T-helper 2 cell treated with Interferon-gamma antibody and Interleukin-4, amounts not matched to agents 100 ng/mL and 5 ng/mL, for 36 hours (primary cell): ENCODE data around the gene CDKL1. TPM values are rescaled to one million over a fixed set of nuclear protein-coding genes. Genes with fewer than 3 reads are reported as not detected.

Experiments
- intact Hi-C: fragments of 100-400 bp; cut with micrococcal nuclease; formaldehyde crosslinking; loops from one replicate; pipeline ENCODE4 v1.15.1; 2023
- total RNA-seq: library from RNA; stranded (reverse); gene quantifications from 2 replicates; pipeline ENCODE4 v1.2.3, GENCODE V29; 2022

CDKL1 gene
- total RNA-seq, 1 donor from 2014 or later = 13.6 TPM

- intact Hi-C loops = no loop called here
Observed at GRCh38 chr14:50335989-50336824, 60.5 kb downstream of the CDKL1 start.

- intact Hi-C loops = no loop called here
Observed at GRCh38 chr14:50335389-50335788, 61.3 kb downstream of the CDKL1 start.

- intact Hi-C loops = no loop called here
Observed at GRCh38 chr14:50334211-50334610, 62.5 kb downstream of the CDKL1 start.

GRCh38 chr14:50333014-50333509 is 63.6 kb downstream of the CDKL1 start:
- intact Hi-C loops = no loop called here

GRCh38 chr14:50331596-50331995 is 65.1 kb downstream of the CDKL1 start:
- intact Hi-C loops = no loop called here

GRCh38 chr14:50321009-50321660 is 75.5 kb downstream of the CDKL1 start:
- intact Hi-C loops = loop anchor here (1.0 kb wide), 5 partner anchors 9 to 211 kb away; partner anchors contain the start of genes CDKL1, DMAC2L, L2HGDH and MAP4K5

GRCh38 chr14:50320283-50320682 is 76.4 kb downstream of the CDKL1 start:
- intact Hi-C loops = no loop called here

GRCh38 chr14:50319721-50320120 is 77.0 kb downstream of the CDKL1 start:
- intact Hi-C loops = loop anchor here (10.0 kb wide), 2 partner anchors 545 to 695 kb away; partner anchors contain the start of genes MGAT2 and RPL36AL

GRCh38 chr14:50319293-50319692 is 77.4 kb downstream of the CDKL1 start:
- intact Hi-C loops = loop anchor here (10.0 kb wide), 2 partner anchors 546 to 694 kb away; partner anchors contain the start of genes MGAT2 and RPL36AL

GRCh38 chr14:50318031-50318626 is 78.6 kb downstream of the CDKL1 start:
- intact Hi-C loops = loop anchor here (10.0 kb wide), 2 partner anchors 547 to 693 kb away; partner anchors contain the start of genes MGAT2 and RPL36AL

- intact Hi-C loops = loop anchor here (5.0 to 10.0 kb wide), 3 partner anchors 463 to 689 kb away; partner anchors contain the start of genes MGAT2 and RPL36AL
Observed at GRCh38 chr14:50314098-50314497, 82.6 kb downstream of the CDKL1 start.

- intact Hi-C loops = loop anchor here (1.0 to 10.0 kb wide), 13 partner anchors 9 to 928 kb away; partner anchors contain the start of genes MAP4K5, MGAT2, NIN and RPL36AL
Observed at GRCh38 chr14:50312734-50313054, 84.0 kb downstream of the CDKL1 start.

GRCh38 chr14:50311972-50312733 is 84.5 kb downstream of the CDKL1 start, which contains the start of the genes DMAC2L and L2HGDH:
TSS of gene DMAC2L (plus strand) at chr14:50312324. CDS start at chr14:50321488, 9,164 bp downstream.
TSS of gene L2HGDH (minus strand) at chr14:50312229. CDS start at chr14:50312150, 79 bp downstream.
- intact Hi-C loops = loop anchor here (1.0 to 10.0 kb wide), 13 partner anchors 9 to 929 kb away; partner anchors contain the start of genes MAP4K5, MGAT2, NIN and RPL36AL

- intact Hi-C loops = loop anchor here (5.0 to 10.0 kb wide), 3 partner anchors 466 to 687 kb away; partner anchors contain the start of genes MGAT2 and RPL36AL
Observed at GRCh38 chr14:50311337-50311971, 85.2 kb downstream of the CDKL1 start.

- intact Hi-C loops = loop anchor here (5.0 to 10.0 kb wide), 3 partner anchors 467 to 686 kb away; partner anchors contain the start of genes MGAT2 and RPL36AL
Observed at GRCh38 chr14:50310445-50310844, 86.2 kb downstream of the CDKL1 start.

GRCh38 chr14:50308363-50308915 is 88.2 kb downstream of the CDKL1 start:
- intact Hi-C loops = no loop called here

- intact Hi-C loops = no loop called here
Observed at GRCh38 chr14:50303744-50304471, 92.8 kb downstream of the CDKL1 start.

- intact Hi-C loops = no loop called here
Observed at GRCh38 chr14:50301914-50302313, 94.8 kb downstream of the CDKL1 start.

- intact Hi-C loops = no loop called here
Observed at GRCh38 chr14:50299585-50299984, 97.1 kb downstream of the CDKL1 start.
